SU-DHL-6 (cell line): ENCODE measurements around the gene AMZ1.

ENCODE experiments used
- EZH2phosphoT487 ChIP-seq: fragments of 200-600 bp; sonication (generic), shearing (Covaris generic); conservative IDR thresholded peaks from 2 replicates; pipeline ENCODE4 v1.6.1; 2018; ENCODE audit warnings: mild to moderate bottlenecking, antibody characterized with exemption, low read length, moderate library complexity, mixed read lengths
- TF ChIP-seq, protein P1 (sequence below): fragments of 200-600 bp; sonication (generic); IDR thresholded peaks from one replicate; pipeline ENCODE4 v1.5.1; 2017; ENCODE audit warnings: antibody characterized with exemption, mild to moderate bottlenecking, low read length, moderate library complexity; ENCODE audit not compliant: insufficient read depth, poor library complexity, severe bottlenecking

DNA sequence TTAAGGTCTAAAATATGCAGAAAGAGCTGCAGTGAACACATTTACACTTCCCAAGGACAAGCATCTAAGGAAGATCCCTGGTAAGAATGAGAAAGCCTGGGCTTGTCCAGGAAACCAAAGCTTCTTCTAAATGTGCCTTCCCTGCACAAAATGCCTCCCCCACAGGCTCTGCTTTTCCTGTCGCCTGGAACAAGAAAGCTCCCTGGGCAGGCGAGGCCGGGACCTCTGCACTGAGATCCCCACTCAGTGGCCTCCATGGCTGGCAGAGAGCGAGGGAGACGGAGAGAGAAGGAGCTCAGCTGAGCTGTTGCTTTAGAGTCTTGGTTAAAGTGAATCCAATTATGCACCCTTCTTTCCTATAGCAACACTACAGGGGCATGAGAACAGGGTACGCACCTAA lies 75.6 kb downstream of the AMZ1 start:
- TF ChIP-seq, protein P1, sequence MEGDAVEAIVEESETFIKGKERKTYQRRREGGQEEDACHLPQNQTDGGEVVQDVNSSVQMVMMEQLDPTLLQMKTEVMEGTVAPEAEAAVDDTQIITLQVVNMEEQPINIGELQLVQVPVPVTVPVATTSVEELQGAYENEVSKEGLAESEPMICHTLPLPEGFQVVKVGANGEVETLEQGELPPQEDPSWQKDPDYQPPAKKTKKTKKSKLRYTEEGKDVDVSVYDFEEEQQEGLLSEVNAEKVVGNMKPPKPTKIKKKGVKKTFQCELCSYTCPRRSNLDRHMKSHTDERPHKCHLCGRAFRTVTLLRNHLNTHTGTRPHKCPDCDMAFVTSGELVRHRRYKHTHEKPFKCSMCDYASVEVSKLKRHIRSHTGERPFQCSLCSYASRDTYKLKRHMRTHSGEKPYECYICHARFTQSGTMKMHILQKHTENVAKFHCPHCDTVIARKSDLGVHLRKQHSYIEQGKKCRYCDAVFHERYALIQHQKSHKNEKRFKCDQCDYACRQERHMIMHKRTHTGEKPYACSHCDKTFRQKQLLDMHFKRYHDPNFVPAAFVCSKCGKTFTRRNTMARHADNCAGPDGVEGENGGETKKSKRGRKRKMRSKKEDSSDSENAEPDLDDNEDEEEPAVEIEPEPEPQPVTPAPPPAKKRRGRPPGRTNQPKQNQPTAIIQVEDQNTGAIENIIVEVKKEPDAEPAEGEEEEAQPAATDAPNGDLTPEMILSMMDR, result no peak
- TF ChIP-seq EZH2phosphoT487, result no peak
